Left ventricle myocardium inferior (tissue), 1 donor: ENCODE measurements around the gene SCN10A. TPM values are rescaled to one million over a fixed set of nuclear protein-coding genes. Genes with fewer than 3 reads are reported as not detected.

ENCODE experiments used
- DNase-seq: peaks from one replicate; pipeline ENCODE4 v3.0.0-alpha.2; 2020
- H3K27ac ChIP-seq: fragments of 200-600 bp; replicated peaks from 2 replicates; pipeline ENCODE4 v1.8.0; 2021
- H3K27me3 ChIP-seq: fragments of 200-600 bp; 2 replicates; pipeline ENCODE4 v1.8.0; 2021; ENCODE audit warnings: low read depth
- H3K36me3 ChIP-seq: fragments of 200-600 bp; 2 replicates; pipeline ENCODE4 v1.8.0; 2021
- H3K4me1 ChIP-seq: fragments of 200-600 bp; 2 replicates; pipeline ENCODE4 v1.8.0; 2021
- H3K4me3 ChIP-seq: fragments of 200-600 bp; 2 replicates; pipeline ENCODE4 v1.8.0; 2021; ENCODE audit warnings: mild to moderate bottlenecking, moderate library complexity
- H3K9me3 ChIP-seq: fragments of 200-600 bp; replicated peaks from 2 replicates; pipeline ENCODE4 v1.8.0; 2021
- CTCF ChIP-seq: fragments of 200-600 bp; IDR thresholded peaks from 2 replicates; pipeline ENCODE4 v1.8.0; 2021; ENCODE audit warnings: antibody characterized with exemption, mild to moderate bottlenecking, borderline replicate concordance
- intact Hi-C: fragments of 100-400 bp; cut with micrococcal nuclease; formaldehyde crosslinking; loops from one replicate; pipeline ENCODE4 v1.11.0; 2022
- total RNA-seq: library from RNA; stranded (reverse); fragmentation: NEBNext Ultra II Directional; extraction: Animal tissue kit (Norgen Biotek cat#: 25700); gene quantifications from one replicate; pipeline ENCODE4 v1.2.1, GENCODE V29; 2021
- donor health status: DM: no; HTN: yes; CAD: no; lungs with severe emphysema.

SCN10A gene
- total RNA-seq, 1 donor from 2014 or later = 0.19 TPM

DNA sequence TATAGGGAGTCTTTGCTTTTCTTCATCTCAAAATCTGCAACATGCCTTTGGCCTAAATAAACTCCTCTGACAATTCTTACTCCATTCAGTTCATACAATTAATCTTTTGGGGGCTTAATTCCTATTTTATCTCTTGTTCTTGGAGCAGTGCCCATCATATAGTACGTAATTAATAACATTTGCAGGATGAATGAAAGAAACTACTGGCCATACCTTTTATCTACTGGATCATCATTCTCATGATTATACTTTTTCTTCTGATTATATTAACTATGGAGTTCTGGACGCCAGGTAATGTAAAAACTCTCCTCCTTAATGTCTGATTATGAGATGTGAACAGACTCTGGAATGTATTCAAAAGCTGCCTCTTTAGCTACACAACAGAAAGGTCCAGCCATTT, 120.0 kb downstream of the SCN10A start:
- no peak for DNase-seq
- no peak for TF ChIP-seq CTCF
- no peak overlapping the region for H3K4me3 ChIP-seq
- no peaks in the 10 kb centered on the region for H3K27me3 ChIP-seq
- intact Hi-C loops = no loop called here
- H3K27ac ChIP-seq = no peak overlapping the region
- H3K36me3 ChIP-seq = no peaks in the 10 kb centered on the region
- H3K4me1 ChIP-seq = no peaks in the 10 kb centered on the region
- H3K9me3 ChIP-seq = no peaks in the 10 kb centered on the region

- TF ChIP-seq CTCF = no peak
- Histone ChIP-seq H3K4me1 (no peaks in the 10 kb centered on the region), H3K27ac (no peak overlapping the region), H3K36me3 (no peaks in the 10 kb centered on the region), H3K4me3 (no peak overlapping the region), H3K9me3 (no peaks in the 10 kb centered on the region), H3K27me3 (no peaks in the 10 kb centered on the region)
- intact Hi-C loops = no loop called here
- no peak for DNase-seq
Measured at GRCh38 chr3:38690185-38690584, 125.8 kb downstream of the SCN10A start.

GRCh38 chr3:38689774-38690173, 126.2 kb downstream of the SCN10A start:
- intact Hi-C loops = no loop called here
- no peak overlapping the region for H3K4me3 ChIP-seq

DNA sequence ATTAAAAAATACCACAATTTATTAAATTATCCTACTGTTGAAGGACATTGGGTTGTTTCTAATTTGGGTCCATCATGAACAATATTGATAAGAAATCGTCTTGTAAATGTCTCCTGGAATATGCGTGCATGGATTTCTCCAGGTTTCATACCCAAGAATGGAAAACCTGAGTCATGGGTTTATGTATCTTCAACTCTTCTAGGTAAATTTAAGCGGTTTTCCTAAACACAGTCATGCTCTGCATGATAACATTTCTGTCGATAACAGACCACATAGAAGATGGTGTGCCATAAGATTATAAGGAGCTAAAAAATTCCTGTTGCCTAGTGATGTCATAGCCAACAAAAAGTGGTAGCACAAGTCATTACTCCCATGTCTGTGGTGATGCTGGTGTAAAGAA, 126.7 kb downstream of the SCN10A start:
- TF ChIP-seq CTCF = no peak
- no peaks in the 10 kb centered on the region for H3K36me3 ChIP-seq
- no peak for DNase-seq
- no peaks in the 10 kb centered on the region for H3K9me3 ChIP-seq
- H3K4me1 ChIP-seq = no peaks in the 10 kb centered on the region
- no peak overlapping the region for H3K27ac ChIP-seq
- intact Hi-C loops = no loop called here
- no peaks in the 10 kb centered on the region for H3K27me3 ChIP-seq
- H3K4me3 ChIP-seq = no peak overlapping the region

More at GRCh38 chr3:38689774-38690173, 126.2 kb downstream of the SCN10A start:
- no peaks in the 10 kb centered on the region for H3K36me3 ChIP-seq
- no peaks in the 10 kb centered on the region for H3K9me3 ChIP-seq
- no peaks in the 10 kb centered on the region for H3K27me3 ChIP-seq
- TF ChIP-seq CTCF = peak; percentile 46
- no peak for DNase-seq
- H3K4me1 ChIP-seq = no peaks in the 10 kb centered on the region
- no peak overlapping the region for H3K27ac ChIP-seq

GRCh38 chr3:38687321-38687720, 128.7 kb downstream of the SCN10A start:
- no peak for TF ChIP-seq CTCF
- H3K9me3 ChIP-seq = no peaks in the 10 kb centered on the region
- H3K27ac ChIP-seq = no peak overlapping the region
- no peak overlapping the region for H3K4me3 ChIP-seq
- H3K27me3 ChIP-seq = no peaks in the 10 kb centered on the region
- H3K4me1 ChIP-seq = no peaks in the 10 kb centered on the region
- DNase-seq = no peak
- H3K36me3 ChIP-seq = no peaks in the 10 kb centered on the region
- intact Hi-C loops = no loop called here

GRCh38 chr3:38684546-38684945, 131.5 kb downstream of the SCN10A start:
- Histone ChIP-seq H3K4me3 (no peak overlapping the region), H3K27me3 (peaks cover 7% of the 10 kb centered on the region), H3K36me3 (no peaks in the 10 kb centered on the region), H3K4me1 (no peaks in the 10 kb centered on the region), H3K9me3 (no peaks in the 10 kb centered on the region), H3K27ac (no peak overlapping the region)
- DNase-seq = no peak
- no peak for TF ChIP-seq CTCF
- intact Hi-C loops = no loop called here
